ENCODE data around the gene EXOC6B.

DNA sequence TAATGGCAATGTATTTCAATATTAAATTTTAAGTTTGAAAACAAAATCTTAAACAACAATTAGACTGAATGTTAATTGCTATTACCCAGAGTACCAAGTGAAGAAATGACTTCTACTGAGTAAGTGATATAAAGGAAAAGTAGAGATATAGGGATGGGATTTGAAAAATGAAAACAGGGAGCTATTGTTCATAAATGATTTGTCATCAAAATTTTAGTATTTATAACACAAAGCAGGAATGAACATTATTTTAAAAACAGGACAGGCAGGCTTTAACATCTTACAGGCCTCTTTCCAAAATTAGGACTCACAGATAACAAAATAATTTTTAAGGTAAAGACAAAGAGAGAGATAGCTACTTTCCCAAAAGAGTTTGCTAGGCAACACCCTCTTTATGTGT is 3.9 kb downstream of the EXOC6B start:
- TF ChIP-seq EZH2 (IDR thresholded peaks at IDR 0.05), result no peak
- TF ChIP-seq FOXP2 (optimal IDR thresholded peaks at IDR 0.05; ENCODE audit: control extremely low read depth, extremely low read length, insufficient read depth), result no peak
- TF ChIP-seq POLR2AphosphoS5 (IDR thresholded peaks at IDR 0.05; ENCODE audit: borderline replicate concordance, low read depth, low read length), result no peak

All from SK-N-MC (cell line).